Neural progenitor cell (in vitro differentiated cells): Measurements from ENCODE around the gene TRPM2.

Source experiments
- EZH2 ChIP-seq: fragments of 200-600 bp; sonication (generic); IDR thresholded peaks from 2 replicates; pipeline ENCODE4 v1.6.1; 2017; ENCODE audit warnings: antibody characterized with exemption, mild to moderate bottlenecking, moderate library complexity
- EZH2phosphoT487 ChIP-seq: fragments of 200-600 bp; sonication (generic); IDR thresholded peaks from 2 replicates; pipeline ENCODE4 v1.6.1; 2017; ENCODE audit warnings: antibody characterized with exemption
- TF ChIP-seq, protein P1 (sequence below): fragments of 200-600 bp; sonication (generic); IDR thresholded peaks from 2 replicates; pipeline ENCODE4 v1.5.1; 2017; ENCODE audit warnings: antibody characterized with exemption, mild to moderate bottlenecking

DNA sequence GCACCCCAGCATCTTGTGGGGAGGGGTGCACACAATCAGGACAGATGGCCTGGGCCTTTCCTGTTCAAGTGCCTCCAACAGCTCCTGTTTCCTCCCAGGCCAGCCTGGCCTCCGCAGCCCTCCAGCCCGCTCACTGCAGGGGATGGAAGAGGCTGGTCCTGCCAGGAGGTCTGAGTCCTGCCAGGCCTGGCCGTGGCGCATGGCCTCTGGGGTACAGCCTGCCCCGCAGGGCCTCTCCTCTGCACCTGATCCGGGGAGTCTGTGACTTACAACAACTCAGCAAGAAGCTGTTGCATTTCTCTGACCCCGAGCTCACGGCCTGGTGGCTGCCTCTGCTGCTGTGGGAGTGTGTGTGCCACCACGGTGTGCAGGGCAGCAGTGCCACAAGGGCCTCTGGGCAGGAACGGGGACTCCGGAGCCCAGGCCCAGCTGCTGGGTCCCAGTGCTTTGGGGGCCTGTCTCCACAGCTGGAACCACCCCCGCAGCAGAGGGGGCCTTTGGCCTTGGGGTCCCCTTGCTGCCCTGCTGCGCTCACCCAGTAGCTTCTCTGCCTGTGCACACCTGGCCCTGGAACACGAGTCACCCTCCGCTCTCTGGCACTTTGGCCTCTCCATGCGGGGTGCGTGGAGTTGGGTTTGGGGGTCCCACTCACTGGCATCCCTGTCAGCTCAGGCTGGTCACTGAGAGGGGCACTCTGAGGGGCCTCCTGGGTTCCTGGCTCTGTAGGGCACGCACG lies 84.4 kb downstream of the TRPM2 start:
- TF ChIP-seq EZH2 (no peak), EZH2phosphoT487 (no peak)
- TF ChIP-seq, protein P1, sequence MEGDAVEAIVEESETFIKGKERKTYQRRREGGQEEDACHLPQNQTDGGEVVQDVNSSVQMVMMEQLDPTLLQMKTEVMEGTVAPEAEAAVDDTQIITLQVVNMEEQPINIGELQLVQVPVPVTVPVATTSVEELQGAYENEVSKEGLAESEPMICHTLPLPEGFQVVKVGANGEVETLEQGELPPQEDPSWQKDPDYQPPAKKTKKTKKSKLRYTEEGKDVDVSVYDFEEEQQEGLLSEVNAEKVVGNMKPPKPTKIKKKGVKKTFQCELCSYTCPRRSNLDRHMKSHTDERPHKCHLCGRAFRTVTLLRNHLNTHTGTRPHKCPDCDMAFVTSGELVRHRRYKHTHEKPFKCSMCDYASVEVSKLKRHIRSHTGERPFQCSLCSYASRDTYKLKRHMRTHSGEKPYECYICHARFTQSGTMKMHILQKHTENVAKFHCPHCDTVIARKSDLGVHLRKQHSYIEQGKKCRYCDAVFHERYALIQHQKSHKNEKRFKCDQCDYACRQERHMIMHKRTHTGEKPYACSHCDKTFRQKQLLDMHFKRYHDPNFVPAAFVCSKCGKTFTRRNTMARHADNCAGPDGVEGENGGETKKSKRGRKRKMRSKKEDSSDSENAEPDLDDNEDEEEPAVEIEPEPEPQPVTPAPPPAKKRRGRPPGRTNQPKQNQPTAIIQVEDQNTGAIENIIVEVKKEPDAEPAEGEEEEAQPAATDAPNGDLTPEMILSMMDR = no peak
